AG20443 (cell line): Measurements from ENCODE around the gene DSCAML1.

Experiments
- DNase-seq: peaks from one replicate; pipeline ENCODE4 v3.0.0; 2012; ENCODE audit warnings: low spot score, mixed read lengths

Gene DSCAML1

DNA sequence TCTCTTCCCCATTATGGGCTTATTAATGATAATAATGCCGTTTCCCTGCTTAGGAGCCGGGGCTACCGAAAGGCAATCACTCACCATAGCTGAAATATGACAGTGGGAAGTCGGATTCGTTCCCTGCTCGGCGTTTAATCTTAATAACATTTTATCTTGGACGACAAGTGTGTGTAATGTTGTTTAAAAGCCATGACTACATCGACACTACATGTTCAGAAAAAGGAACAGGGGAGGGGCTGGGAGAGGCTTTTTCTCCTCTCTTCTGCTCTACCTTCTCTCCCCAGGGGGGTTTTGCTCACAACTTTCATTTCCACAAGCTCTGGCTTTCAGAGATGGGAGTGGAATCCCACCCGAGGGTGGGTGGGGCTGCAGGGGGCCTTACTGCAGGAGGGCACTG lies 105.5 kb downstream of the DSCAML1 start:
- DNase-seq: no peak

GRCh38 chr11:117691218-117691514 lies 105.8 kb downstream of the DSCAML1 start:
- no peak for DNase-seq

GRCh38 chr11:117690484-117691217 lies 106.4 kb downstream of the DSCAML1 start:
- no peak for DNase-seq

DNA sequence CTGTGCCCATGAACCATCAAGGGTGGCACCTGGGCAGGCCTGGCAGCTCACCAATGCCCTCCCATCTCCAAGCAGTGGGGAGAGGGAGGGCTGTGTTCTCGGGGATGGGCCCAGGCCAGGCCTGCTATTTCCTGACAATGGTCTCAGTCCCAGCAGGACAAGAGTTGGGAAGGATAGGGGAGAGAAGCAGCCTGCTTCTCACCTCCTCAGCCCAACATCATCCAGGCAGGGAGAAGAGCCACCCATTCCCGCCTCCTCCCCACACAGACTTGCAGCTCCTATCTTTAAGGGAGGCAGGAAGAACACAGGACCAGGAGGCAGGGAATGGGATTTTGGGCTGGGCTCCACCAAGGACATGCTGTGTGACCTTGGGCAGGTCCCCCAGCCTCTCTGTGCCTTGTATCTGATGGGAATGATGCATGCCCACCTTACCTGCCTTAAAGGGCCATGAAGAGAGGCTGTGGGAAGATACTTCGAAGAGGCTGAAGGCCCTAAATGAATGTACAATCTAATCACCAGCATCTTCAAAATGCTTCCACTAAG lies 108.7 kb downstream of the DSCAML1 start:
- no peak for DNase-seq

GRCh38 chr11:117687776-117688175 lies 109.2 kb downstream of the DSCAML1 start:
- no peak for DNase-seq

DNA sequence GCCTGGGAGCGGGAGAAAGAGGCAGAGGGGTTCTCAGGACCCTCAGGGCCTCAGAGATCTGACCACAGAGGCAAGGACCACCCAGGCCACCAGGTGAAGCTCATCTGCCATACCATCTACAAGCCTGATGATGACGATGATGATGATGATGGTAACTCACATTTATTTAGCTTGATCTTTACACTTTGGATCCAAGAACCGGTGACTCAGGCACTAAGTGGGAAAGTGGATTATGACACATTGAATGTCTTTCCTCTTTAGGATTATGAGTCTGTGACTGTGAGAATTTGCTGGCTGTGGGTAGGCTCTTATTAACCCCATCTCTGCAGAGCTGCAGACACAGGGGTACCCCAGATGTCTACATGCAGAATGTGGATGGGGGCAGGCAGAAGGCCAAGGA lies 110.3 kb downstream of the DSCAML1 start:
- no peak for DNase-seq

GRCh38 chr11:117685566-117685965 lies 111.5 kb downstream of the DSCAML1 start:
- DNase-seq: no peak

DNA sequence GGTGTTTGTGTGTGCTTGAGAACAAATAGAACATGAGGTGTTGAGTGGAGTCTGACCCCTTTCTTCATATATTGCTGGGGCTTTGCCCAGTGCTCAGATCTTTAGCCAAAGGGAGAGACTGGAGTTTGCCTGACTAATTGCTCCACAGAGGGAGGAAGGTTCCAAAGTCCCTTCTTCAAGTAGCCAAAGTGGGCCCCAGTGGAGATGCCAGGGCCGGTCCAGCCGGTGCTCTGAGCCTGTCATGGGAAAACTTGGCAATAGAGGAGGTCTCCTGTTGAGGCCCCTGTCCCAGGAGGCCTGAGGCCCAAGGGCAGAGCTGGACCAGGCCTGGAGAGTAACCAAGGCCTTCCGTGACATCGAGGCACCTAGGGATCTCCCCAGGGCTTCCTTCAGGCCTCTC lies 112.3 kb downstream of the DSCAML1 start:
- no peak for DNase-seq

DNA sequence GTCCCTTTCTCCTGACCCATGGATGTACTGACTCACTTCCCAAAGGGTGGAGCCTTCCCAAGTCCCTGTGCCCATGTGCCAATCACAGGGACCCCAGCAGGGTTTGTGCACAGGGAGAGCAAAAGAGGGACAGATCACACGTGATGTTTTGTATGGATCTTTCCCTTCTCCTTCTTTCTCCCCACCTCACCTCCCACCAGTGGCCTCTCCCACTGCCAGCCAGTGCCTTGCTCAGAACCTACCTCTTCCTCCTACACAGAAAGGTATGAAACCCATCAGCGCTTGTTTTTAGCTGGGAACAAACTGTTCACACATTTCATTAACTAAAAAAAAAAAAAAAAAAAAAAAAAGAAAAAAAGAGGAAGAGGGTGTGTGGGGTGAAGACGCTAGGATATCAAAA lies 112.9 kb downstream of the DSCAML1 start:
- no peak for DNase-seq

DNA sequence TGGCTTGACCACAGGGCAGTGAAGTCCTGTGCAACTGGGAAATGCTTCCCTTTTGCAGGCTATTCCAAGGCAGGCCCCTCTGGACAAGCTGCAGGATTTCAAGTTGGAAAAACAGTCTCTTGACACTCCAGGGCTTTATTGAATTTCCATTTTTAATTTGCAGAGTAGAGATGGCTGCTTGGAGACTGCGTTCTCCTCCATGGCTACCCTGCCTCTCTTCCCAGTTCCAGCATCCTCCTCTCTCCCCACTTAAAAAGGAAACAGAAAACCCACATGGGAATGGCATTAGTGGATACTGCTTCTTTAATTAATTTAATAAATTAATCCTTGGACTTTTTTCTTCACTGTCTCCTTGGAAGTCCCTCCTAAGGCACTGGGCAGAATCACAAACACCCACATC lies 115.6 kb downstream of the DSCAML1 start:
- no peak for DNase-seq

DNA sequence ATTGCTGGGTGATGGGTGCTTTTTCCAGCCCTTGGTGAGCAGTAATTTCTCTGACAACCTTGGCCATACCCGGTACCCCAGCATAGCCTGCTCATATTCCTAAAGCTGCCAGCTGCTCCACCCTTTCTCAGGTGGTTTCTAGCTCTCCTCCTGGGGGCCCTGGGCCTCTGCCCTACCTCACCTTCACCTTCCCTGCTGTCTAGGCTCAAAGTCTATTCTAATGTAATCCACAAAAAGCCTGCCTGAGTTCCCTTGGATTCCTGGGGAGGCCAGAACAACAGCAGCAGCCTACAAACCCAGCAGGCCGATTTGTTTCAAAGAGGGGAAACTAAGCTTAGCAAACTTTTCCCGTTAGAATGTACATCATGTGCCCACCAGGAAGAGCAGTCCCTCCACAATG lies 117.6 kb downstream of the DSCAML1 start:
- DNase-seq: no peak

DNA sequence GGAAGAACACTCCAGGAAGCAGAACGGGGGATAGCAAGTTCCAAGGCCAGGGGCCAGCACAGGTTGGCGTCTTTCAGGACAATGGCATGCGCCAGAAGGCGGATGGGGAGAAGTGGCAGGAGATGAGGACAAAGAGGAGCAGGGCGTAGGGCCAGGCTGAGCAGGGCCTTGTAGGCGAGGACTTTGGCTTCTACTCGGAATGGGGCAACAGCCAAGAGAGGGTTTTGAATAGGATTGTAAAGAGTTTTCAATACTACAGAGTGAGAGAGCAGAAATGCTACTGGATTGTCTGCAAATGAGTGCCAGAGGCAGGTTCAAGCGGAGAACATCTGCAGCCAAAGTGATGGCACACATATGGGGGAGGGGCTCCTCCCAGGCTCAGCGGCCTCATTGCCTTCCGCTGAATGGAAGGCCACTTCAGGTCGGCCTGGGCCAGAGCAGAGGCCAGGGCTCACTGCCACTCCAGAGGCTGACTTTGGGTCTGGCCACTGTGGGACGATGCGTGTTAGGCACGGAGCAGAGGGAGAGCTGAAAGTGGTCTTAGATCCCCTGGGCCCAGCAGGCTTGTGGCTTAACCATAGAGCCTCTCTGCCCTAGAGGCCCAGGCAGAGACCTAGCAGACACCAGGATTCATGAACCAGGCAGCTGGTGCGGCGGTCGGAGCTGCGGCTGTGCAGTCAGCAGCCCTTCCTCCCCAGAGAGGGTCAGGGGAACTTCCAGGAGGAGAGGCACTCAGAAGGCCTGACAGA lies 118.2 kb downstream of the DSCAML1 start:
- no peak for DNase-seq

GRCh38 chr11:117677729-117678310 lies 119.2 kb downstream of the DSCAML1 start:
- DNase-seq: no peak

DNA sequence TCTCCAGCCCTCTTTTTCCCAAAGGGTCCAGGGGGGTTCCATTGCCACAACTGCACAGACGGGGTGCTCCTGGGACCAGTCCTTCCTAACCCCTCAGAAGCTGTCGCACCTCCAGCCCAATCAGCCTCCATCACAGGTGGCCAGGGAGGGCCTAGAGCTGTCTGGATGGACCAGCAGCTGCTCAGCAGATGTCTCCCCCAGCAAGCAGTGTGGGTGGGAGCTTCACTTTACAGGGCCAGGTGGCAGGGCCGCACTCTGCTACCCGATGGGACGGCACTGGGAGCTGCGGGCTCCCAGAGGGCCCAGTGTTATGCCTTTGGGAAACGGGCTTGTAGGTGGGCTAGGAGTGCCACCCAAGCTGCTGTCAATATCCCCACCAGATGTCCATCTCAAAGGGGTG lies 120.5 kb downstream of the DSCAML1 start:
- no peak for DNase-seq

DNA sequence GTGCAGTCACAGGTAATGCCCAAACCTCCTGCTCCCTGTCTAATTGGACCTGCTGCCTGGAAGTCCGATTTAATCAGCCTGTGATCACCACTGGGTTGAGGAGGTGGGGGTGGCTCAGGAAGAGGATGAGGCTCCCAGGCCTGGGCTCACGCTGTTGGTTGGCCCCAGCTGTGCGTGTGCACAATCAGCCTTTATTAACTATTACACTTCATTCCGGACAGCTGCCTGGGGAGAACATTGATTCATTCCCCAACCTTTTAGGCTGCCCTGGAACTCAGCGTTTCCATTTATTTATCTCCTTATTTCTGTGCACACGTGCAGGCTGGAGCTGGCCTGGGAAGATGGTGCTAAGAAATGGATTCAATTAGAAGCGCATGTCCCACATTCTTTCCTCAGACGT lies 123.4 kb downstream of the DSCAML1 start:
- DNase-seq: no peak

DNA sequence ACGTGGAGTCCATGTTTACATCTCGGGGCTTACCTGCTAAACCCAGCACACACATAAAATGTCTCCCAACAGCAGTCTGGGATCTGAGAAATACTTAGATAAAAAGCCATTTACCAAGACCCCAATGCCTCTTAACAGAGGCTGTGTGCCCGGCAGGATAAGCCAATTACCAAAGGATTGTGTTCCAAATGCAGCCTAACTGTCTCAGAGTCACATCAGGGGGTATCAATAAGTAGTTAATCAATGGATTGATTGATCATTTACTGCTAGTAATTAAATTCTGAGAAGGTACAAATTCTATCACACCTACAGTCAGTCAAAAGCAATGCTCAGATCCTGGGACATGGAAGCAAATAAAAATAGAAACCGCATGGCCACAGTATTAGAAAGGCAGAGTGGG lies 125.6 kb downstream of the DSCAML1 start:
- DNase-seq: no peak

DNA sequence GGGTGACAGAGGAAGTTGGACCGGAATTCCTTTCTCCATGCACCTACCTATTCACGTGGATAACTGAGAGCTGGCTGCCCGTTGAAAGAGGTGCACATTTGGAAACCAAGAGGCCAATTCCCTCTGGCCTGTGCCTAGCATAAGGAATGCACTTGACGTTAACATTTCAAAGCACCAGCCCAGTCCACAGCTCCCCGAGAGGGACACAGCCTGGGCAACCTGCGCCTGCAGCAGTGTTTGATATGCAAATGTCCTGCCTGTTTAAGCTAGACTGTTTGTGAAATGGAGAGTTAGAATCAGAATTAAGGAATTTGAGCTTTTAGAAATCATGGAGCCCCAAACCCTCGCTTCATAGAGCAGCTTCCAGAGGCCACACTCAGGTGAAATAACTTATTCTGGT lies 126.1 kb downstream of the DSCAML1 start:
- no peak for DNase-seq

DNA sequence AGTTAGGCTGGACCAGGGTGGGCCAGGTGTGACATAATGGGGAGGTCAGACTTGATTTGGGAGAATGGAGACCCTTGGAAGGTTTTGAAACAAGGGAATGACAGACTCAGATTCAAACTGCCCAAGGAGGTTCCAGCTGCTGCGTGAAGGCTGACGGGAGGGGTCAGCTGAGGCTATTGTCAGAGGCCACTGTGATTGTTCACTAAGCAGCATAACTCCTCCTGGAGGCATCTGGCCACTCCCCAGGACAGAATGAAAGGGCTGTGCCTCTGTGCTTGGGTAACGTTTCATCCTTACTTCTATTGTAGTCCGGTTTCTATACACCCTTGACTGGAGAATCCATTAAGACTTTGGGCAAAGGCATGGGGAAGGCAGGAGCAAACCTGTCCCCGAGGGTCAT lies 126.6 kb downstream of the DSCAML1 start:
- no peak for DNase-seq

GRCh38 chr11:117669616-117670015 lies 127.4 kb downstream of the DSCAML1 start:
- DNase-seq: no peak

GRCh38 chr11:117669062-117669461 lies 128.0 kb downstream of the DSCAML1 start:
- DNase-seq: no peak

GRCh38 chr11:117668321-117668751 lies 128.7 kb downstream of the DSCAML1 start:
- no peak for DNase-seq

GRCh38 chr11:117664897-117665296 lies 132.1 kb downstream of the DSCAML1 start:
- no peak for DNase-seq

DNA sequence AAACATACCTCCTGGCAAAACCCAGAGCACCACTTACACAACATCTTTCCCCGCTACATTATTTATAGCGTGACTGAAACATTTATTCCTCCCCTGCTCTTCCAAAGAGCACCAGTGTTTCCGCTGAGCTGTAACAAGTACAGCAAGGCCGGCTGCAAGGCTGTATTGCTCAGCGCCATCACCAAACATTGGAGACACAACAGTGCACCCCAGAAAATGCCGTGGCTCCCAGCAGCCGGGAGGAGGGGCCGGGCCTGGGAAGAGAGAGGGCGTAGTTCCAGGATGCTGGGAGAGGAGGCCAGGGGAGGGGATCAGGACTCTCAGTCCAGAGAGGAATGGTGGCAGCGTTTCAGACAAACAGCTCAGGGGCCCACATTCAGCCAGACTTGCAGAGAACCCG lies 133.2 kb downstream of the DSCAML1 start:
- DNase-seq: no peak
